Gastroesophageal sphincter (tissue), 3 donors: Measurements from ENCODE around the gene DNAJC11.

Experiments used
- CTCF ChIP-seq, 4 experiments: fragments of 200-600 bp in 2 of 4; fragments of 450-650 bp in 2 of 4; sonication (generic) in 1 of 4; IDR thresholded peaks; one replicate each; pipeline ENCODE4 v1.5.1; 2017 to 2019; ENCODE audit warnings: antibody characterized with exemption in 4 of 4, mild to moderate bottlenecking in 2 of 4, moderate library complexity in 2 of 4
- EP300 ChIP-seq: sonication (generic); formaldehyde crosslinking; IDR thresholded peaks from one replicate; pipeline ENCODE4 v1.6.1; 2017; ENCODE audit warnings: antibody characterized with exemption, mild to moderate bottlenecking
- POLR2A ChIP-seq, 2 donors: fragments of 450-650 bp; IDR thresholded peaks; one replicate each; pipeline ENCODE4 v1.6.1; 2017; ENCODE audit warnings: antibody characterized with exemption in 2 of 2, mild to moderate bottlenecking in 2 of 2, moderate library complexity in 1 of 2
- POLR2AphosphoS5 ChIP-seq: sonication (generic); formaldehyde crosslinking; IDR thresholded peaks from one replicate; pipeline ENCODE4 v1.6.1; 2017; ENCODE audit warnings: antibody characterized with exemption

GRCh38 chr1:6668503-6668902, 33.1 kb downstream of the DNAJC11 start:
- no peak for TF ChIP-seq CTCF (IDR thresholded peaks at IDR 0.05)
- no peak for TF ChIP-seq EP300
- TF ChIP-seq POLR2A (IDR thresholded peaks at IDR 0.05), result no peak
- TF ChIP-seq POLR2AphosphoS5, result no peak
